H1 (cell line): Measurements from ENCODE around the gene GRM8.

Source experiments
- CHD7 ChIP-seq: fragments of 300-600 bp; sonication (generic); IDR thresholded peaks from 2 replicates; pipeline ENCODE4 v1.7.1; 2012; ENCODE audit warnings: low read length, moderate library complexity, mild to moderate bottlenecking, inconsistent platforms; ENCODE audit not compliant: insufficient replicate concordance
- CTCF ChIP-seq, 3 experiments: IDR thresholded peaks; 1 replicate in 2 of 3; 2 replicates in 1 of 3; pipeline versions ENCODE4 v1.5.1 to v1.6.1; 2011; ENCODE audit warnings: low read length in 3 of 3, mild to moderate bottlenecking in 3 of 3, inconsistent platforms in 2 of 3, low read depth in 1 of 3, moderate library complexity in 1 of 3; ENCODE audit not compliant: insufficient read depth in 1 of 3; ENCODE audit errors: control extremely low read depth in 1 of 3
- EP300 ChIP-seq, 2 experiments: IDR thresholded peaks; 1 replicate in 1 of 2; 2 replicates in 1 of 2; pipeline ENCODE4 v1.6.1; 2011 to 2012; ENCODE audit warnings: low read depth in 2 of 2, low read length in 2 of 2, mild to moderate bottlenecking in 2 of 2, borderline replicate concordance in 1 of 2, inconsistent platforms in 1 of 2, moderate library complexity in 1 of 2
- FOSL1 ChIP-seq: IDR thresholded peaks from 2 replicates; pipeline ENCODE4 v1.6.1; 2011; ENCODE audit warnings: mild to moderate bottlenecking, low read depth, low read length, moderate library complexity; ENCODE audit not compliant: insufficient read depth
- JUN ChIP-seq: IDR thresholded peaks from 2 replicates; pipeline ENCODE4 v1.6.1; 2011; ENCODE audit warnings: low read depth, mild to moderate bottlenecking, improper control_type of control experiment, low read length
- POLR2A ChIP-seq, 2 experiments: IDR thresholded peaks; 1 replicate in 1 of 2; 2 replicates in 1 of 2; pipeline ENCODE4 v1.6.1; 2011; ENCODE audit warnings: low read depth in 2 of 2, low read length in 2 of 2, mild to moderate bottlenecking in 2 of 2; ENCODE audit errors: control extremely low read depth in 1 of 2
- SUZ12 ChIP-seq: fragments of 200-600 bp; sonication (generic); IDR thresholded peaks from 2 replicates; pipeline ENCODE4 v1.6.1; 2012; ENCODE audit warnings: mild to moderate bottlenecking, inconsistent platforms, low read length, moderate library complexity, mixed read lengths
- TAF1 ChIP-seq: IDR thresholded peaks from 2 replicates; pipeline ENCODE4 v1.6.1; 2011; ENCODE audit warnings: mild to moderate bottlenecking, low read depth, low read length

GRCh38 chr7:127231415-127231814 is 21.3 kb downstream of the GRM8 start:
- TF ChIP-seq JUN = no peak
- TF ChIP-seq POLR2A (IDR thresholded peaks at IDR 0.05; ENCODE audit: control extremely low read depth in 1 of 2, low read depth in 2 of 2, low read length in 2 of 2) = no peak
- no peak for TF ChIP-seq TAF1
- TF ChIP-seq CHD7 = no peak
- TF ChIP-seq CTCF (IDR thresholded peaks at IDR 0.05; ENCODE audit: control extremely low read depth in 1 of 3, insufficient read depth in 1 of 3, low read depth in 1 of 3, low read length in 3 of 3) = no peak
- no peak for TF ChIP-seq EP300 (IDR thresholded peaks at IDR 0.05; ENCODE audit: borderline replicate concordance in 1 of 2, low read depth in 2 of 2, low read length in 2 of 2)
- TF ChIP-seq SUZ12 = no peak
- TF ChIP-seq FOSL1 = no peak
